ENCODE measurements around the gene AP3M1.

Gene AP3M1

GRCh38 chr10:74176380-74177139 is 25.9 kb upstream of the AP3M1 start:
- Histone ChIP-seq H2BK120ac (ENCODE audit: low read depth, low read length) (no peak overlapping the region), H4K8ac (ENCODE audit: low read length) (peak overlapping the region; percentile 57), H3K4ac (ENCODE audit: low read depth in 1 of 2, low read length in 2 of 2) (peak overlapping the region in 1 of 2 experiments; percentile 60), H3K4me3 (ENCODE audit: insufficient read depth in 1 of 2, low read depth in 1 of 2, low read length in 2 of 2) (peak overlapping the region; percentile 74 to 100), H2AFZ (ENCODE audit: low read depth, low read length) (peak overlapping the region; percentile 10), H3K4me2 (ENCODE audit: low read length, poor library complexity, severe bottlenecking) (peak overlapping the region; percentile 81), H2AK5ac (ENCODE audit: low read length, severe bottlenecking) (no peak overlapping the region), H3K27ac (ENCODE audit: low read length, poor library complexity, severe bottlenecking) (peak overlapping the region; percentile 82), H2BK5ac (ENCODE audit: low read depth, low read length, poor library complexity, severe bottlenecking) (no peak overlapping the region), H4K91ac (ENCODE audit: low read length) (peak overlapping the region; percentile 29), H3K36me3 (ENCODE audit: control insufficient read depth in 1 of 2, insufficient read depth in 2 of 2, low read depth in 1 of 2, low read length in 2 of 2) (no peaks in the 10 kb centered on the region), H3K14ac (ENCODE audit: low read length in 2 of 2) (peak overlapping the region in 1 of 2 experiments; percentile 35), H3K9me3 (ENCODE audit: control insufficient read depth, low read length) (no peaks in the 10 kb centered on the region), H3K23ac (ENCODE audit: low read length in 2 of 2) (peak overlapping the region in 1 of 2 experiments; percentile 63), H3K27me3 (ENCODE audit: control insufficient read depth in 1 of 2, insufficient read depth in 1 of 2, low read length in 2 of 2) (no peaks in the 10 kb centered on the region), H3K9ac (ENCODE audit: low read length) (peak overlapping the region; percentile 99), H3K4me1 (ENCODE audit: control insufficient read depth, insufficient read depth, low read depth, low read length) (no peaks in the 10 kb centered on the region), H2BK12ac (ENCODE audit: low read length in 2 of 2) (peak overlapping the region in 1 of 2 experiments; percentile 26), H2BK15ac (ENCODE audit: low read depth, poor library complexity, severe bottlenecking) (no peak overlapping the region), H3K18ac (ENCODE audit: low read depth in 1 of 2, low read length in 2 of 2) (peak overlapping the region; percentile 82 to 89), H3K79me1 (replicated peaks; ENCODE audit: low read length, poor library complexity, severe bottlenecking) (peaks cover 4% of the 10 kb centered on the region)
- peak; percentile 97 for DNase-seq
- WGBS, result under 1% methylated on average over 69 of the region's 72 CpGs

- Histone ChIP-seq H2BK15ac (ENCODE audit: low read depth, poor library complexity, severe bottlenecking) (no peak overlapping the region), H3K18ac (ENCODE audit: low read depth in 1 of 2, low read length in 2 of 2) (peak overlapping the region; percentile 82 to 89), H3K4me1 (ENCODE audit: control insufficient read depth, insufficient read depth, low read depth, low read length) (no peaks in the 10 kb centered on the region), H2BK12ac (ENCODE audit: low read length in 2 of 2) (no peak overlapping the region), H2AK5ac (ENCODE audit: low read length, severe bottlenecking) (no peak overlapping the region), H3K9me3 (ENCODE audit: control insufficient read depth, low read length) (no peaks in the 10 kb centered on the region), H2BK5ac (ENCODE audit: low read depth, low read length, poor library complexity, severe bottlenecking) (no peak overlapping the region), H3K9ac (ENCODE audit: low read length) (peak overlapping the region; percentile 99), H3K79me1 (replicated peaks; ENCODE audit: low read length, poor library complexity, severe bottlenecking) (peaks cover 4% of the 10 kb centered on the region), H3K14ac (ENCODE audit: low read length in 2 of 2) (no peak overlapping the region), H3K23ac (ENCODE audit: low read length in 2 of 2) (no peak overlapping the region), H4K91ac (ENCODE audit: low read length) (no peak overlapping the region), H4K8ac (ENCODE audit: low read length) (peak overlapping the region; percentile 66), H3K4ac (ENCODE audit: low read depth in 1 of 2, low read length in 2 of 2) (peak overlapping the region in 1 of 2 experiments; percentile 60), H3K27me3 (ENCODE audit: control insufficient read depth in 1 of 2, insufficient read depth in 1 of 2, low read length in 2 of 2) (no peaks in the 10 kb centered on the region), H2BK120ac (ENCODE audit: low read depth, low read length) (no peak overlapping the region), H3K36me3 (ENCODE audit: control insufficient read depth in 1 of 2, insufficient read depth in 2 of 2, low read depth in 1 of 2, low read length in 2 of 2) (no peaks in the 10 kb centered on the region), H3K4me2 (ENCODE audit: low read length, poor library complexity, severe bottlenecking) (peak overlapping the region; percentile 81), H3K4me3 (ENCODE audit: insufficient read depth in 1 of 2, low read depth in 1 of 2, low read length in 2 of 2) (peak overlapping the region; percentile 74 to 100), H2AFZ (ENCODE audit: low read depth, low read length) (peak overlapping the region; percentile 10), H3K27ac (ENCODE audit: low read length, poor library complexity, severe bottlenecking) (peak overlapping the region; percentile 82)
- DNase-seq, result no peak
- WGBS, result 27% methylated on average over 8 of the region's 10 CpGs
These were observed 25.1 kb upstream of the AP3M1 start for GRCh38 chr10:74175510-74176379.

DNA sequence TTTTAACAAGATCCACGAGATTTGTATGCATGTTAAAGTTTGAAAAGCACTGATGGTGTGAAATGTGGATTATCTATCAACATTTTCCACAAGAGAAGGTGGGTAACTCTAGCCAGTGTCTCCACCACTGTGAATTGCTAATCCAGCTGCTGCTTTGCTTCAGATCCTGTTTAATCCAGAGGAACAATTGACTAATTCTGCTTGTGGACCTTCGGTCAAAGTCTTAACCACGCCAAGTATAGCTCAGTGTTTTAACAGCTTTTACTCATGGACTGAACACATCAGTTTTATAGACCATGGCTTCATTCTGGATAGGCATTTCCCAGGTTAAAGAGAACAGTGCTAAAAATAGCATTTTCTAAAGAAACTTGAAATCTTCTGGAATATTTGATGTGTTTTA is 23.9 kb upstream of the AP3M1 start:
- H4K8ac ChIP-seq (ENCODE audit: low read length), result no peak overlapping the region

GRCh38 chr10:74171625-74172024 is 21.0 kb upstream of the AP3M1 start:
- no peak overlapping the region for H2BK12ac ChIP-seq (ENCODE audit: low read length in 2 of 2)
- H3K27ac ChIP-seq (ENCODE audit: low read length, poor library complexity, severe bottlenecking), result no peak overlapping the region
- no peaks in the 10 kb centered on the region for H3K9me3 ChIP-seq (ENCODE audit: control insufficient read depth, low read length)
- no peak overlapping the region for H4K8ac ChIP-seq (ENCODE audit: low read length)
- no peak overlapping the region for H3K4ac ChIP-seq (ENCODE audit: low read depth in 1 of 2, low read length in 2 of 2)
- H2BK15ac ChIP-seq (ENCODE audit: low read depth, poor library complexity, severe bottlenecking), result no peak overlapping the region
- no peaks in the 10 kb centered on the region for H3K4me1 ChIP-seq (ENCODE audit: control insufficient read depth, insufficient read depth, low read depth, low read length)
- H3K9ac ChIP-seq (ENCODE audit: low read length), result no peak overlapping the region
- no peak overlapping the region for H2AK5ac ChIP-seq (ENCODE audit: low read length, severe bottlenecking)
- no peak overlapping the region for H3K23ac ChIP-seq (ENCODE audit: low read length in 2 of 2)
- no peak overlapping the region for H3K4me3 ChIP-seq (ENCODE audit: insufficient read depth in 1 of 2, low read depth in 1 of 2, low read length in 2 of 2)
- no peak overlapping the region for H2AFZ ChIP-seq (ENCODE audit: low read depth, low read length)
- H3K18ac ChIP-seq (ENCODE audit: low read depth in 1 of 2, low read length in 2 of 2), result no peak overlapping the region
- H2BK5ac ChIP-seq (ENCODE audit: low read depth, low read length, poor library complexity, severe bottlenecking), result no peak overlapping the region
- no peak overlapping the region for H4K91ac ChIP-seq (ENCODE audit: low read length)
- no CpG with 5 or more reads among the region's 2 CpGs for WGBS
- peak; percentile 33 for DNase-seq
- H3K14ac ChIP-seq (ENCODE audit: low read length in 2 of 2), result no peak overlapping the region
- no peaks in the 10 kb centered on the region for H3K36me3 ChIP-seq (ENCODE audit: control insufficient read depth in 1 of 2, insufficient read depth in 2 of 2, low read depth in 1 of 2, low read length in 2 of 2)
- no peaks in the 10 kb centered on the region for H3K27me3 ChIP-seq (ENCODE audit: control insufficient read depth in 1 of 2, insufficient read depth in 1 of 2, low read length in 2 of 2)
- H3K79me1 ChIP-seq (replicated peaks; ENCODE audit: low read length, poor library complexity, severe bottlenecking), result peaks cover 11% of the 10 kb centered on the region
- H3K4me2 ChIP-seq (ENCODE audit: low read length, poor library complexity, severe bottlenecking), result no peak overlapping the region
- H2BK120ac ChIP-seq (ENCODE audit: low read depth, low read length), result no peak overlapping the region

More for the DNA sequence above, 23.9 kb upstream of the AP3M1 start:
- no peak overlapping the region for H3K4me2 ChIP-seq (ENCODE audit: low read length, poor library complexity, severe bottlenecking)
- H2BK15ac ChIP-seq (ENCODE audit: low read depth, poor library complexity, severe bottlenecking), result no peak overlapping the region
- no peaks in the 10 kb centered on the region for H3K27me3 ChIP-seq (ENCODE audit: control insufficient read depth in 1 of 2, insufficient read depth in 1 of 2, low read length in 2 of 2)
- peak overlapping the region; percentile 2 for H3K9ac ChIP-seq (ENCODE audit: low read length)
- no peak overlapping the region for H2BK120ac ChIP-seq (ENCODE audit: low read depth, low read length)
- WGBS, result 78% methylated on average over 3 of the region's 3 CpGs
- H3K4me1 ChIP-seq (ENCODE audit: control insufficient read depth, insufficient read depth, low read depth, low read length), result no peaks in the 10 kb centered on the region
- H3K79me1 ChIP-seq (replicated peaks; ENCODE audit: low read length, poor library complexity, severe bottlenecking), result peaks cover 4% of the 10 kb centered on the region
- H2AK5ac ChIP-seq (ENCODE audit: low read length, severe bottlenecking), result no peak overlapping the region
- H3K9me3 ChIP-seq (ENCODE audit: control insufficient read depth, low read length), result no peaks in the 10 kb centered on the region
- no peak overlapping the region for H4K91ac ChIP-seq (ENCODE audit: low read length)
- H3K27ac ChIP-seq (ENCODE audit: low read length, poor library complexity, severe bottlenecking), result no peak overlapping the region
- H3K14ac ChIP-seq (ENCODE audit: low read length in 2 of 2), result no peak overlapping the region
- DNase-seq, result no peak
- H3K4me3 ChIP-seq (ENCODE audit: insufficient read depth in 1 of 2, low read depth in 1 of 2, low read length in 2 of 2), result no peak overlapping the region
- no peak overlapping the region for H2AFZ ChIP-seq (ENCODE audit: low read depth, low read length)
- peak overlapping the region in 1 of 2 experiments; percentile 33 for H3K18ac ChIP-seq (ENCODE audit: low read depth in 1 of 2, low read length in 2 of 2)
- no peak overlapping the region for H2BK5ac ChIP-seq (ENCODE audit: low read depth, low read length, poor library complexity, severe bottlenecking)
- H3K23ac ChIP-seq (ENCODE audit: low read length in 2 of 2), result no peak overlapping the region
- no peak overlapping the region for H2BK12ac ChIP-seq (ENCODE audit: low read length in 2 of 2)
- no peak overlapping the region for H3K4ac ChIP-seq (ENCODE audit: low read depth in 1 of 2, low read length in 2 of 2)
- H3K36me3 ChIP-seq (ENCODE audit: control insufficient read depth in 1 of 2, insufficient read depth in 2 of 2, low read depth in 1 of 2, low read length in 2 of 2), result no peaks in the 10 kb centered on the region

All from mesenchymal stem cell (in vitro differentiated cells and primary cell).